ENCODE measurements around the gene LRMDA. TPM values are rescaled to one million over a fixed set of nuclear protein-coding genes. Genes with fewer than 3 reads are reported as not detected.

Gene LRMDA
- total and polyA plus RNA-seq, 12 donors: 30.7 to 132 (median 78.1) TPM

DNA sequence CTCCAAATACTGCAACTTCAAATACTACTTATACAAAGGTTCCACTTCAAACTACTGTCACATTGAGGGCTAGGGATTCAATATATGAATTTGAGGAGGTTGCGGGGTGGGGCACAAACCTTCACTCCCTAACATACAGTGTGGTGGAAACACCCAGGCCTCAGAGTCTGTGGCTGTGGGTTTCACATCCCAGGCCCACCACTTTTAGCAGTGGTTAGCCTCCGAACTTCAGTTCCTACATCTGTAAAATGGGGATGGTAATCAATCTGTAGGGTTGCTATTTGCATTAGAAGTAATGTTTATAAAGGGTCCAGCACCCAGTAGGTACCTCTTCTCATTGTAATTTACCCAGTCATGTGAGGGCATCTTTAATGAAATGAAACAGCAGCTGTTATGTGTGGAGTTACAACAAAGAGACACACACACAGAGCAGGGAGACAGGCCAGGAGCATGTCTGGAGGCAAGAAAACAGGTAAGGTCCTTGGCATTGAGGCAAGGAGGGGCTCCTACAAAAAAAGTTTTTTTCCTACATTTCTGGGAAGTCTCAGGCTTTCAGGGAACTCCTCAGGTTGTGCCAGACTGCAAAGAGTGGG lies 570.9 kb downstream of the LRMDA start:
- DNase-seq: no peak
- no peaks in the 10 kb centered on the region for H3K9me3 ChIP-seq (replicated peaks in 1 of 3)
- no peak overlapping the region for H3K27ac ChIP-seq
- no peaks in the 10 kb centered on the region for H3K4me1 ChIP-seq (replicated peaks in 1 of 2)
- no peak for TF ChIP-seq POLR2A (IDR thresholded peaks at IDR 0.05)
- TF ChIP-seq, protein P1, sequence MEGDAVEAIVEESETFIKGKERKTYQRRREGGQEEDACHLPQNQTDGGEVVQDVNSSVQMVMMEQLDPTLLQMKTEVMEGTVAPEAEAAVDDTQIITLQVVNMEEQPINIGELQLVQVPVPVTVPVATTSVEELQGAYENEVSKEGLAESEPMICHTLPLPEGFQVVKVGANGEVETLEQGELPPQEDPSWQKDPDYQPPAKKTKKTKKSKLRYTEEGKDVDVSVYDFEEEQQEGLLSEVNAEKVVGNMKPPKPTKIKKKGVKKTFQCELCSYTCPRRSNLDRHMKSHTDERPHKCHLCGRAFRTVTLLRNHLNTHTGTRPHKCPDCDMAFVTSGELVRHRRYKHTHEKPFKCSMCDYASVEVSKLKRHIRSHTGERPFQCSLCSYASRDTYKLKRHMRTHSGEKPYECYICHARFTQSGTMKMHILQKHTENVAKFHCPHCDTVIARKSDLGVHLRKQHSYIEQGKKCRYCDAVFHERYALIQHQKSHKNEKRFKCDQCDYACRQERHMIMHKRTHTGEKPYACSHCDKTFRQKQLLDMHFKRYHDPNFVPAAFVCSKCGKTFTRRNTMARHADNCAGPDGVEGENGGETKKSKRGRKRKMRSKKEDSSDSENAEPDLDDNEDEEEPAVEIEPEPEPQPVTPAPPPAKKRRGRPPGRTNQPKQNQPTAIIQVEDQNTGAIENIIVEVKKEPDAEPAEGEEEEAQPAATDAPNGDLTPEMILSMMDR (IDR thresholded peaks at IDR 0.05): no peak
- no peaks in the 10 kb centered on the region for H3K27me3 ChIP-seq
- intact Hi-C loops (cut with DNase I): no loop called here
- H3K4me3 ChIP-seq: no peak overlapping the region
- H3K36me3 ChIP-seq (replicated peaks in 1 of 2): no peaks in the 10 kb centered on the region
- whole genome bisulfite sequencing, 4 donors: 52 to 97% (median 94%) methylated on average over 2 of the region's 2 CpGs

DNA sequence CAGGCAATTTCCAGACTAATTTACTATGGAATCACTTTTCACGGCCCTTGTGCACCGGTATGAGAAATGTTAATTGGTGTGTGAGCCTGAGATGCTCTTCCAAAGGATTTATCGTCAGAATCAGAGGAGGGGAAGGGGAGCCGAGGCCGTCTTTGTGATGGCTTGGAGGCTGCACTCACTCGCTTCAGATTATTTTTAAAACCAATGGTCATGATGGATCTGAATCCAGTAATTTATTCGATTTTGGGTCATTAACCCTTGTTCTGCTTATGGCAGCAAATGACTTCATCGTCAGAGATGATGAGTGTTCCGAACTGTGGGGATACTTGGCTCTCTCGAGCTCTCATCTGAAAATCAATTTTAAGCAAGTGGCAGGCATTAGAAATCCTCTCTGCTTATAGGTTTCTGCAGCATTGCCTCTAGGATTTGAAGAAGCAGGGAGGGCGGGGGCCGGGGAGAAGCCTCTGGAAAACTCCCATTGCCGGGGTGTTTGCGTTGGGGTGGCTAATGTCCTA lies 576.3 kb downstream of the LRMDA start:
- DNase-seq: no peak
- Histone ChIP-seq H3K27ac (no peak overlapping the region), H3K4me3 (no peak overlapping the region), H3K27me3 (no peaks in the 10 kb centered on the region), H3K36me3 (replicated peaks in 1 of 2) (no peaks in the 10 kb centered on the region), H3K9me3 (replicated peaks in 1 of 3) (no peaks in the 10 kb centered on the region), H3K4me1 (replicated peaks in 1 of 2) (no peaks in the 10 kb centered on the region)
- TF ChIP-seq, protein P1 (IDR thresholded peaks at IDR 0.05): no peak
- no peak for TF ChIP-seq POLR2A (IDR thresholded peaks at IDR 0.05)
- WGBS, 4 donors: 90 to 94% (median 93%) methylated on average over 14 of the region's 14 CpGs
- intact Hi-C loops (cut with DNase I): no loop called here

DNA sequence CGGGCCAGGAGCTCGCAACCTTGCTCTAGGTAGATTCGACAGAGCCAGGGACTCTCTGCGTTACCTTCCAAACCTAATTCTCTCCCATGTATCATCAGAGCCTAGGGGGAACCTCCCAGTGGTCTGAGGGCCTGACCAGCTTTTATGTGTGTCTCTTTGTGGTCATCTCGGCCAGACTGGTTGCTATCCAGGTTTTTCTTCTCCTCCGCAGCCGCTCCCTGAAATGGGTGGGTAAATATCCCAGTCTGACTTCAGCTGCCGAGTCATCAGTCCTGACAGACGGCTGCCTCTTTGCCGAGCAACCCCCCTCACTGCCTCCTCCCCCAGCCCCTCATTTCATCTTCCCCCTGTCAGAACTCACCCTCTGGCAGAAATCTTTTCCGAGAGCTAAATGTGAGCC lies 578.1 kb downstream of the LRMDA start:
- H3K27me3 ChIP-seq: no peaks in the 10 kb centered on the region
- intact Hi-C loops (cut with DNase I): no loop called here

DNA sequence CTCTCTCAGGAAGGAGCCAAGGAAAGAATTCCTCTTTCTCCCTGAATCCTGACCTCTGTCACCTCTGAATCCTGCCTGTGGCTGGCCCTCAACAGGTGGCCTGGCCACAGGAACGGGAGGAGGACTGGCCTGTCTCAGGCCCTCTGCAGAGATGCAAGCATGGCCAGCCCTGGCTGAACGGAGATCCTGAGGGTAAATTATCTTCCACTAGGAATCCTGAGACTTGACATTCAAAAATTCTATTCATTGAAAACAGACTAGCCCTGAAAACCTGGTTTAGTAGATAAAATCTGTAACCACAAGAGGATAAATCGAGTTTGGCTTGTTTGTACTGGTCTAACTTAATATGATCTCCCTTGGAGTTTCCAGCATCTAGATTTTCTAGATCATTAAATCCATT lies 579.3 kb downstream of the LRMDA start:
- no peaks in the 10 kb centered on the region for H3K36me3 ChIP-seq (replicated peaks in 1 of 2)
- WGBS, 4 donors: 87 to 99% (median 92%) methylated on average over 3 of the region's 3 CpGs
- H3K27ac ChIP-seq: no peak overlapping the region
- H3K9me3 ChIP-seq (replicated peaks in 1 of 3): no peaks in the 10 kb centered on the region
- DNase-seq: no peak
- no peaks in the 10 kb centered on the region for H3K27me3 ChIP-seq
- H3K4me3 ChIP-seq: no peak overlapping the region
- no peak for TF ChIP-seq POLR2A (IDR thresholded peaks at IDR 0.05)
- TF ChIP-seq, protein P1 (IDR thresholded peaks at IDR 0.05): no peak
- intact Hi-C loops (cut with DNase I): no loop called here
- H3K4me1 ChIP-seq (replicated peaks in 1 of 2): no peaks in the 10 kb centered on the region

More for the DNA sequence above, 578.1 kb downstream of the LRMDA start:
- no peak for DNase-seq
- Histone ChIP-seq H3K27ac (no peak overlapping the region), H3K36me3 (replicated peaks in 1 of 2) (no peaks in the 10 kb centered on the region), H3K4me3 (no peak overlapping the region), H3K4me1 (replicated peaks in 1 of 2) (no peaks in the 10 kb centered on the region), H3K9me3 (replicated peaks in 1 of 3) (no peaks in the 10 kb centered on the region)
- WGBS, 4 donors: 88 to 94% (median 93%) methylated on average over 11 of the region's 11 CpGs
- TF ChIP-seq POLR2A (IDR thresholded peaks at IDR 0.05): no peak
- TF ChIP-seq, protein P1 (IDR thresholded peaks at IDR 0.05): no peak

Measured in adrenal gland (tissue), 12 donors.